DMS53 treated with DMSO at 0.1 percent for 48 hours (cell line): ENCODE measurements around the gene FBXL20.

Experiments
- DNase-seq: peaks from one replicate; lab custom pipeline; 2025; ENCODE audit not compliant: unreplicated experiment; lab: John Stamatoyannopoulos, UW

The FBXL20 gene

GRCh38 chr17:39208893-39209292, 192.5 kb downstream of the FBXL20 start:
- DNase-seq = no peak

- DNase-seq = no peak
Observed at GRCh38 chr17:39208136-39208535, 193.3 kb downstream of the FBXL20 start.

- no peak for DNase-seq
Observed at GRCh38 chr17:39205112-39205526, 196.3 kb downstream of the FBXL20 start.

- no peak for DNase-seq
Observed at GRCh38 chr17:39204245-39204644, 197.2 kb downstream of the FBXL20 start.
